HCT116 (cell line): Measurements from ENCODE around the gene PAK1. TPM values are rescaled to one million over a fixed set of nuclear protein-coding genes. Genes with fewer than 3 reads are reported as not detected.

Source experiments
- ATAC-seq: fragments of 200-7000 bp; cut with Tn5 transposase; 2 replicates; pipeline ENCODE4 v1.9.1; 2020; ENCODE audit warnings: mild to moderate bottlenecking, moderate library complexity
- BruUV-seq: library from RNA; stranded (reverse); fragments of 400-500 nt; replicated peaks from 2 replicates; lab custom pipeline; 2021; lab: Mats Ljungman, UMichigan
- CTCF ChIA-PET: fragments of 300-600 bp; sonication (Branson Sonifier 250); formaldehyde crosslinking; loops from one replicate; lab custom pipeline; 2021; ENCODE audit warnings: antibody characterized with exemption; lab: Charles Lee
- POLR2A ChIA-PET: fragments of 300-600, 350-600 bp; sonication (Branson Sonifier 250); formaldehyde crosslinking; loops from one replicate; lab custom pipeline; 2021; ENCODE audit warnings: antibody characterized with exemption; lab: Charles Lee
- RAD21 ChIA-PET, 2 experiments: fragments of 300-600 bp; sonication (Branson Sonifier 250); formaldehyde crosslinking; loops; one replicate each; lab custom pipeline; 2023; ENCODE audit warnings: low total read pairs in 2 of 2; ENCODE audit not compliant: uncharacterized antibody in 2 of 2, unreplicated experiment in 2 of 2, low non-redundant PET in 1 of 2; lab: Charles Lee
- DNase-seq: peaks from one replicate; pipeline ENCODE4 v3.0.0-alpha.2; 2010; ENCODE audit warnings: low read depth, low spot score
- H2AFZ ChIP-seq: fragments of 200-600 bp; shearing (Covaris generic), sonication (generic); 2 replicates; pipeline ENCODE4 v1.6.1; 2017; ENCODE audit warnings: low read depth, mixed run types, mixed read lengths, antibody characterized with exemption, low read length; ENCODE audit not compliant: poor library complexity, severe bottlenecking
- H3K27ac ChIP-seq: 2 replicates; pipeline ENCODE4 v1.5.1; 2012; ENCODE audit warnings: low read depth, low read length
- H3K27me3 ChIP-seq: fragments of 200-600 bp; sonication (generic); 2 replicates; pipeline ENCODE4 v1.6.1; 2016; ENCODE audit warnings: mixed run types, low read length, mixed read lengths; ENCODE audit not compliant: insufficient read depth
- H3K36me3 ChIP-seq, 2 experiments: fragments of 200-500 bp in 1 of 2; fragments of 200-600 bp in 1 of 2; sonication (Bioruptor generic) in 1 of 2; sonication (generic) in 1 of 2; 2 replicates each; pipeline versions ENCODE4 v1.5.1 to v1.6.1; 2014 to 2016; ENCODE audit warnings: low read length in 2 of 2, inconsistent platforms in 1 of 2, mixed read lengths in 1 of 2, mixed run types in 1 of 2; ENCODE audit not compliant: insufficient read depth in 2 of 2, control insufficient read depth in 1 of 2
- H3K4me1 ChIP-seq, 2 experiments: fragments of 200-600 bp in 1 of 2; sonication (generic) in 1 of 2; 2 replicates each; pipeline versions ENCODE4 v1.5.1 to v1.6.1; 2012 to 2017; ENCODE audit warnings: low read length in 2 of 2, inconsistent platforms in 1 of 2, mild to moderate bottlenecking in 1 of 2, mixed read lengths in 1 of 2, mixed run types in 1 of 2, moderate library complexity in 1 of 2; ENCODE audit not compliant: insufficient read depth in 2 of 2, control insufficient read depth in 1 of 2
- H3K4me2 ChIP-seq: fragments of 200-600 bp; sonication (generic); 2 replicates; pipeline ENCODE4 v1.6.1; 2017; ENCODE audit warnings: mixed run types, low read length, mixed read lengths
- H3K4me3 ChIP-seq, 2 experiments: fragments of 200-600 bp in 1 of 2; sonication (generic) in 1 of 2; replicated peaks in 1 of 2; 2 replicates each; pipeline ENCODE4 v1.5.1; 2011 to 2016; ENCODE audit warnings: low read length in 2 of 2, control low read depth in 1 of 2, low read depth in 1 of 2, mild to moderate bottlenecking in 1 of 2, mixed read lengths in 1 of 2, mixed run types in 1 of 2
- H3K79me2 ChIP-seq: fragments of 200-600 bp; sonication (generic); 2 replicates; pipeline ENCODE4 v1.6.1; 2017; ENCODE audit warnings: mild to moderate bottlenecking, mixed run types, low read length, moderate library complexity, mixed read lengths; ENCODE audit not compliant: insufficient read depth
- H3K9ac ChIP-seq: fragments of 200-600 bp; sonication (generic); 2 replicates; pipeline ENCODE4 v1.6.1; 2016; ENCODE audit warnings: low read length, mixed read lengths
- H3K9me2 ChIP-seq: fragments of 200-600 bp; sonication (generic), shearing (Covaris generic); 2 replicates; pipeline ENCODE4 v1.6.1; 2017; ENCODE audit warnings: mixed run types, mild to moderate bottlenecking, moderate library complexity; ENCODE audit not compliant: insufficient read depth
- H3K9me3 ChIP-seq, 2 experiments: fragments of 200-500 bp in 1 of 2; fragments of 200-600 bp in 1 of 2; sonication (Bioruptor generic) in 1 of 2; sonication (generic) in 1 of 2; 2 replicates each; pipeline ENCODE4 v1.6.1; 2014 to 2017; ENCODE audit warnings: low read length in 2 of 2, mixed read lengths in 2 of 2, inconsistent platforms in 1 of 2, low read depth in 1 of 2, mild to moderate bottlenecking in 1 of 2, mixed run types in 1 of 2, moderate library complexity in 1 of 2; ENCODE audit not compliant: control insufficient read depth in 1 of 2, insufficient read depth in 1 of 2
- H4K20me1 ChIP-seq: fragments of 200-600 bp; sonication (generic), shearing (Covaris generic); 2 replicates; pipeline ENCODE4 v1.6.1; 2017; ENCODE audit warnings: mixed run types, mild to moderate bottlenecking, moderate library complexity; ENCODE audit not compliant: insufficient read depth
- ATF3 ChIP-seq: IDR thresholded peaks from 2 replicates; pipeline ENCODE4 v1.6.1; 2012
- CBX3 ChIP-seq: IDR thresholded peaks from 2 replicates; pipeline ENCODE4 v1.6.1; 2012; ENCODE audit warnings: low read depth
- CEBPB ChIP-seq: IDR thresholded peaks from 2 replicates; pipeline ENCODE4 v1.6.1; 2012; ENCODE audit warnings: low read depth
- ELF1 ChIP-seq: IDR thresholded peaks from 2 replicates; pipeline ENCODE4 v1.6.1; 2012; ENCODE audit warnings: low read depth, borderline replicate concordance
- EZH2 ChIP-seq: fragments of 200-600 bp; sonication (generic); IDR thresholded peaks from 2 replicates; pipeline ENCODE4 v1.6.1; 2017; ENCODE audit warnings: antibody characterized with exemption, mixed run types
- EZH2phosphoT487 ChIP-seq: fragments of 200-600 bp; IDR thresholded peaks from 2 replicates; pipeline ENCODE4 v1.6.1; 2018; ENCODE audit warnings: antibody characterized with exemption, borderline replicate concordance
- POLR2A ChIP-seq: IDR thresholded peaks from 2 replicates; pipeline ENCODE4 v1.7.0; 2011; ENCODE audit warnings: borderline replicate concordance; ENCODE audit not compliant: insufficient read depth, insufficient read length; ENCODE audit errors: extremely low read depth
- POLR2AphosphoS5 ChIP-seq: IDR thresholded peaks from 2 replicates; pipeline ENCODE4 v1.6.1; 2011; ENCODE audit warnings: mild to moderate bottlenecking, low read depth, low read length, moderate library complexity
- REST ChIP-seq: IDR thresholded peaks from 2 replicates; pipeline ENCODE4 v1.6.1; 2012; ENCODE audit warnings: low read depth
- SP1 ChIP-seq: IDR thresholded peaks from 2 replicates; pipeline ENCODE4 v1.6.1; 2012; ENCODE audit warnings: low read depth
- SRF ChIP-seq: IDR thresholded peaks from 2 replicates; pipeline ENCODE4 v1.6.1; 2012; ENCODE audit warnings: low read depth
- YY1 ChIP-seq: IDR thresholded peaks from 2 replicates; pipeline ENCODE4 v1.6.1; 2011; ENCODE audit warnings: low read length, low read depth, moderate library complexity, mild to moderate bottlenecking; ENCODE audit not compliant: insufficient replicate concordance; ENCODE audit errors: extremely low read depth
- ZFX ChIP-seq: fragments of 450-650 bp; IDR thresholded peaks from 2 replicates; pipeline ENCODE4 v1.6.1; 2017
- ZNF274 ChIP-seq: fragments of 200-500 bp; sonication (Bioruptor generic); IDR thresholded peaks from 2 replicates; pipeline ENCODE4 v1.6.1; 2014; ENCODE audit warnings: mild to moderate bottlenecking, low read depth, low read length, inconsistent platforms
- intact Hi-C: fragments of 100-400 bp; cut with micrococcal nuclease; formaldehyde crosslinking; loops from 2 replicates; pipeline ENCODE4 v1.10.0; 2022
- total RNA-seq: library from RNA; stranded (reverse); gene quantifications from one replicate; pipeline ENCODE4 v1.2.1, GENCODE V29; 2021; ENCODE audit not compliant: unreplicated experiment
- TF ChIP-seq, protein P1 (sequence below): IDR thresholded peaks from 2 replicates; pipeline ENCODE4 v1.6.1; 2012
- TF ChIP-seq, protein P2 (sequence below): IDR thresholded peaks from 2 replicates; pipeline ENCODE4 v1.6.1; 2011; ENCODE audit warnings: mild to moderate bottlenecking, low read length, moderate library complexity; ENCODE audit not compliant: insufficient replicate concordance; ENCODE audit errors: extremely low read depth

PAK1 gene
- total RNA-seq, 1 experiment from 2014 or later, result 56.1 TPM

DNA sequence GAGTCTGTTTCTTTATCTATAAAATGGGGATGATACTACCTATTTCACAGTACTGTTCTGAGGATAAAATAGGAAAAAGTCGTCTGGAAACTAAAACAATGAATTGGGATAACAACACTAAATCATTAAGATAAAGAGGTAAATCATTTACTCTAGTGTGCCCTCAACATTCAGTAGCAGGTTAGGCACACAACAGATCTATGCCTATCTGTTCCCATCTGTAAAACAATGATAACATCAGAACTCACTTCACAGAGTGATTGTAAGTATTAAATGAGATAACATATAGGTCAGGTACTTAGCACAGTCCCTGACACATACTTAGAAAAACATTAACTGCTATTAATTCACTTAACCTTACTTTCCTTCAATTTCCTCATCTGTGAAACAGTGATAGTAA, 36.9 kb downstream of the PAK1 start:
- TF ChIP-seq, protein P1, sequence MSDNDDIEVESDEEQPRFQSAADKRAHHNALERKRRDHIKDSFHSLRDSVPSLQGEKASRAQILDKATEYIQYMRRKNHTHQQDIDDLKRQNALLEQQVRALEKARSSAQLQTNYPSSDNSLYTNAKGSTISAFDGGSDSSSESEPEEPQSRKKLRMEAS, result no peak
- TF ChIP-seq ATF3, result no peak
- TF ChIP-seq POLR2AphosphoS5, result no peak
- no peak for TF ChIP-seq SP1
- TF ChIP-seq EZH2, result no peak
- TF ChIP-seq ELF1, result no peak
- TF ChIP-seq EZH2phosphoT487, result no peak
- TF ChIP-seq CBX3, result no peak
- no peak for TF ChIP-seq ZNF274
- H3K36me3 ChIP-seq, result no peaks in the 10 kb centered on the region
- ChIA-PET CTCF (no interaction called here), RAD21 (no interaction called here), POLR2A (no interaction called here)
- H3K4me2 ChIP-seq, result no peak overlapping the region
- no peak overlapping the region for H3K9ac ChIP-seq
- H3K79me2 ChIP-seq, result no peaks in the 10 kb centered on the region
- no peaks in the 10 kb centered on the region for H4K20me1 ChIP-seq
- no peaks in the 10 kb centered on the region for H3K27me3 ChIP-seq
- no TSS peak for BruUV-seq
- H3K4me3 ChIP-seq, result no peak overlapping the region
- no peak overlapping the region for H3K27ac ChIP-seq
- ATAC-seq (no peak), DNase-seq (no peak)
- no peaks in the 10 kb centered on the region for H3K4me1 ChIP-seq
- no peaks in the 10 kb centered on the region for H3K9me3 ChIP-seq
- intact Hi-C loops, result no loop called here
- no peaks in the 10 kb centered on the region for H3K9me2 ChIP-seq
- H2AFZ ChIP-seq, result no peak overlapping the region

GRCh38 chr11:77436506-77436905, 37.4 kb downstream of the PAK1 start:
- ChIA-PET CTCF (no interaction called here), RAD21 (no interaction called here), POLR2A (no interaction called here)
- no peak overlapping the region for H2AFZ ChIP-seq
- no peaks in the 10 kb centered on the region for H3K4me1 ChIP-seq
- H3K9ac ChIP-seq, result no peak overlapping the region
- H3K27me3 ChIP-seq, result no peaks in the 10 kb centered on the region
- no peaks in the 10 kb centered on the region for H3K36me3 ChIP-seq
- H4K20me1 ChIP-seq, result no peaks in the 10 kb centered on the region
- ATAC-seq, result no peak
- no peaks in the 10 kb centered on the region for H3K9me3 ChIP-seq
- no peaks in the 10 kb centered on the region for H3K9me2 ChIP-seq
- H3K4me2 ChIP-seq, result no peak overlapping the region
- no peak overlapping the region for H3K4me3 ChIP-seq
- no peak for DNase-seq
- H3K27ac ChIP-seq, result no peak overlapping the region
- intact Hi-C loops, result no loop called here
- no peaks in the 10 kb centered on the region for H3K79me2 ChIP-seq
- no TSS peak for BruUV-seq
- TF ChIP-seq REST (no peak), ZFX (no peak), YY1 (no peak), POLR2A (no peak), SP1 (no peak), CEBPB (no peak), ELF1 (no peak), EZH2 (no peak), SRF (no peak)
- TF ChIP-seq, protein P1, result no peak
- TF ChIP-seq, protein P2, sequence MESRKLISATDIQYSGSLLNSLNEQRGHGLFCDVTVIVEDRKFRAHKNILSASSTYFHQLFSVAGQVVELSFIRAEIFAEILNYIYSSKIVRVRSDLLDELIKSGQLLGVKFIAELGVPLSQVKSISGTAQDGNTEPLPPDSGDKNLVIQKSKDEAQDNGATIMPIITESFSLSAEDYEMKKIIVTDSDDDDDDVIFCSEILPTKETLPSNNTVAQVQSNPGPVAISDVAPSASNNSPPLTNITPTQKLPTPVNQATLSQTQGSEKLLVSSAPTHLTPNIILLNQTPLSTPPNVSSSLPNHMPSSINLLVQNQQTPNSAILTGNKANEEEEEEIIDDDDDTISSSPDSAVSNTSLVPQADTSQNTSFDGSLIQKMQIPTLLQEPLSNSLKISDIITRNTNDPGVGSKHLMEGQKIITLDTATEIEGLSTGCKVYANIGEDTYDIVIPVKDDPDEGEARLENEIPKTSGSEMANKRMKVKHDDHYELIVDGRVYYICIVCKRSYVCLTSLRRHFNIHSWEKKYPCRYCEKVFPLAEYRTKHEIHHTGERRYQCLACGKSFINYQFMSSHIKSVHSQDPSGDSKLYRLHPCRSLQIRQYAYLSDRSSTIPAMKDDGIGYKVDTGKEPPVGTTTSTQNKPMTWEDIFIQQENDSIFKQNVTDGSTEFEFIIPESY, result no peak
